ENCODE data around the gene PIGBOS1.
A peak's percentile ranks its signal among the peaks of the same experiment; 100 is the strongest.
"Not testable (repeated sequence)": the region's sequence is repeated elsewhere in the genome, so short reads cannot be mapped to it uniquely, and the experiment has no call there.

Gene PIGBOS1

GRCh38 chr15:55290528-55291057 is 28.3 kb downstream of the PIGBOS1 start:
- peak; percentile 73 for DNase-seq (ENCODE audit: low read depth)

GRCh38 chr15:55289746-55290527 is 29.0 kb downstream of the PIGBOS1 start, which contains the start of gene RAB27A:
Gene RAB27A (minus strand): TSS chr15:55289813. CDS start chr15:55234934, 54,879 bp downstream.
- peak; percentile 67 for DNase-seq (ENCODE audit: low read depth)

GRCh38 chr15:55289011-55289745 is 29.7 kb downstream of the PIGBOS1 start:
- DNase-seq (ENCODE audit: low read depth): peak; percentile 52

- DNase-seq (ENCODE audit: low read depth): no peak
These were observed 30.8 kb downstream of the PIGBOS1 start for GRCh38 chr15:55288006-55288717.

GRCh38 chr15:55286442-55287189 is 32.3 kb downstream of the PIGBOS1 start:
- DNase-seq (ENCODE audit: low read depth): not testable (repeated sequence)

- DNase-seq (ENCODE audit: low read depth): no peak
These were observed 34.5 kb downstream of the PIGBOS1 start for GRCh38 chr15:55284426-55284825.

- DNase-seq (ENCODE audit: low read depth): no peak
These were observed 35.4 kb downstream of the PIGBOS1 start for GRCh38 chr15:55283379-55284147.

GRCh38 chr15:55282284-55282833 is 36.6 kb downstream of the PIGBOS1 start:
- DNase-seq (ENCODE audit: low read depth): peak; percentile 71

- no peak for DNase-seq (ENCODE audit: low read depth)
These were observed 37.2 kb downstream of the PIGBOS1 start for GRCh38 chr15:55281517-55282228.

GRCh38 chr15:55280589-55280988 is 38.3 kb downstream of the PIGBOS1 start:
- not testable (repeated sequence) for DNase-seq (ENCODE audit: low read depth)

GRCh38 chr15:55279746-55280351 is 39.1 kb downstream of the PIGBOS1 start:
- DNase-seq (ENCODE audit: low read depth): peak; percentile 77

- DNase-seq (ENCODE audit: low read depth): no peak
These were observed 39.7 kb downstream of the PIGBOS1 start for GRCh38 chr15:55279100-55279745.

- no peak for DNase-seq (ENCODE audit: low read depth)
These were observed 41.2 kb downstream of the PIGBOS1 start for GRCh38 chr15:55277715-55278114.

- no peak for DNase-seq (ENCODE audit: low read depth)
These were observed 41.8 kb downstream of the PIGBOS1 start for GRCh38 chr15:55277116-55277564.

GRCh38 chr15:55276324-55276723 is 42.6 kb downstream of the PIGBOS1 start:
- DNase-seq (ENCODE audit: low read depth): no peak

- DNase-seq (ENCODE audit: low read depth): no peak
These were observed 48.6 kb downstream of the PIGBOS1 start for GRCh38 chr15:55270291-55270690.

- DNase-seq (ENCODE audit: low read depth): no peak
These were observed 50.7 kb downstream of the PIGBOS1 start for GRCh38 chr15:55268176-55268695.

- DNase-seq (ENCODE audit: low read depth): no peak
These were observed 51.3 kb downstream of the PIGBOS1 start for GRCh38 chr15:55267401-55268175.

All from fibroblast of gingiva (primary cell).